ENCODE measurements around the gene TREML2.

TREML2 gene

DNA sequence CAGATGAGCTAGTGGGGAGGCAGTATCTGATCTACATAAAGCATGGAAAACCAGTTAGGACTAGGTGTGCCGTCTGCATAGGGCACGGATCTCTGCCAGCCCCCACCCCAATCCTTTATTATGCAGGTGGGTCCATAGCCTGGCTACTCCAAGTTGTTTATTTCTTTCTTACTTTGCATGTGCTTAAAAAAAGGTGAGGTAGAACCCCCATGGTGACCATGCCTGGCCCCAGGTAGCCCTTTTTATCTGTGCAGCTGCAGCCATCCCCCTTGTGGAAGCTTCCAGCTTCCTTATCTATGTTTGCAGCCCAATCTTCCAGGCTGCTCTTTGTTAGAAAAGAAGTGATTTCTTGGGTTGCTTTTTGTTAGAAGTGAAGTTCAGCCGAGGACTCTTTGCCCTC, 29.0 kb downstream of the TREML2 start:
- no peaks in the 10 kb centered on the region for H3K4me1 ChIP-seq (ENCODE audit: control insufficient read depth, insufficient read depth, low read length)
- H3K27ac ChIP-seq (ENCODE audit: extremely low read depth, low read depth, low read length) = no peak overlapping the region
- H3K9me3 ChIP-seq (ENCODE audit: control insufficient read depth, insufficient read depth, low read depth, low read length) = no peaks in the 10 kb centered on the region
- POLR2A ChIA-PET = no interaction called here
- H3K36me3 ChIP-seq (ENCODE audit: control insufficient read depth in 2 of 2, insufficient read depth in 1 of 2, low read length in 2 of 2) = no peaks in the 10 kb centered on the region
- TF ChIP-seq ZNF701 (tag by site-specific recombination; IDR thresholded peaks at IDR 0.05) (no peak), SCRT1 (tag by site-specific recombination; IDR thresholded peaks at IDR 0.05; ENCODE audit: borderline replicate concordance) (no peak), YY1 (tag by site-specific recombination; IDR thresholded peaks at IDR 0.05) (no peak), MEIS1 (CRISPR knock-in tag; IDR thresholded peaks at IDR 0.05; ENCODE audit: borderline replicate concordance) (no peak), HOXC10 (CRISPR knock-in tag; IDR thresholded peaks at IDR 0.05) (no peak), ZNF585B (tag by site-specific recombination; IDR thresholded peaks at IDR 0.05) (no peak), RBAK (tag by site-specific recombination; IDR thresholded peaks at IDR 0.05) (no peak), ZNF830 (tag by site-specific recombination; IDR thresholded peaks at IDR 0.05; ENCODE audit: low read depth) (no peak), TRIM28 (IDR thresholded peaks at IDR 0.05; ENCODE audit: borderline replicate concordance, low read length) (no peak), ZNF571 (tag by site-specific recombination; IDR thresholded peaks at IDR 0.05) (no peak), ZNF266 (tag by site-specific recombination; IDR thresholded peaks at IDR 0.05; ENCODE audit: low read depth) (no peak)
- CTCF ChIA-PET = no interaction called here
- no peak overlapping the region for H3K4me3 ChIP-seq (ENCODE audit: low read depth, low read length)

DNA sequence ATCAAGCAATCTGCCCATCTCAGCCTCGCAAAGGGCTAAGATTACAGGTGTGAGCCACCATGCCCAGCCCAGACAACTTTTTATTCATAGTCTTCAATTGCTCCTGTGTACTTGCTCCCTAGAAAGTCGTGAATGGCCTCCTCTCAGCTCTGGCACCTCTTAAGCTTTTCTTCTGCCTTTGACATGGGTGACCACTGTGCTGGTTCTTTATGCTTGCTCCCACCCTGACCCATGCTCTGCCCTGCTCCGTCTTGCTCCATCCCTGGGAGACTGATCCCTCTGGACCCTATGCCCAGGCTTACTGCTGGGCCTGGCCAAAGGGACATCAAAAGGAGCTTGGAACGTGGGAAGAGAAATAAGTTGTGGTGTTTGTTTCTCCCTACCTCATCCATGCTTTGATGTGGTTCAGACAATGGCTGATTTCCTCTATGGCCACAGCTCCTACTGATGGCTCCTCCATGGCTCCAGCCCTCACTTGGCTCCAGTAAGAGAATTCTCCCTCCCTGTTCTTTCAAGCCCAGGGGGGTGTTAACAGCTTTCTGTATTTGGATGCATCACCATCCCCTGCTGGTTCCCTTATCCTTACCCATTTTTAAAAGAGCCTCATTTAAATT, 30.3 kb downstream of the TREML2 start:
- ChIA-PET POLR2A (no interaction called here), CTCF (interaction anchor here (0.6 to 1.4 kb wide), 6 partner anchors 11 to 1820 kb away, joined by 3 to 5 read pairs (median 4); no protein-coding TSS in a partner anchor)
- Histone ChIP-seq H3K4me1 (ENCODE audit: control insufficient read depth, insufficient read depth, low read length) (no peaks in the 10 kb centered on the region), H3K4me3 (ENCODE audit: low read depth, low read length) (no peak overlapping the region), H3K27ac (ENCODE audit: extremely low read depth, low read depth, low read length) (no peak overlapping the region), H3K9me3 (ENCODE audit: control insufficient read depth, insufficient read depth, low read depth, low read length) (no peaks in the 10 kb centered on the region), H3K36me3 (ENCODE audit: control insufficient read depth in 2 of 2, insufficient read depth in 1 of 2, low read length in 2 of 2) (no peaks in the 10 kb centered on the region)
- TF ChIP-seq ZNF112 (tag by site-specific recombination; IDR thresholded peaks at IDR 0.05) (no peak), ZNF707 (tag by site-specific recombination; IDR thresholded peaks at IDR 0.05) (no peak)

DNA sequence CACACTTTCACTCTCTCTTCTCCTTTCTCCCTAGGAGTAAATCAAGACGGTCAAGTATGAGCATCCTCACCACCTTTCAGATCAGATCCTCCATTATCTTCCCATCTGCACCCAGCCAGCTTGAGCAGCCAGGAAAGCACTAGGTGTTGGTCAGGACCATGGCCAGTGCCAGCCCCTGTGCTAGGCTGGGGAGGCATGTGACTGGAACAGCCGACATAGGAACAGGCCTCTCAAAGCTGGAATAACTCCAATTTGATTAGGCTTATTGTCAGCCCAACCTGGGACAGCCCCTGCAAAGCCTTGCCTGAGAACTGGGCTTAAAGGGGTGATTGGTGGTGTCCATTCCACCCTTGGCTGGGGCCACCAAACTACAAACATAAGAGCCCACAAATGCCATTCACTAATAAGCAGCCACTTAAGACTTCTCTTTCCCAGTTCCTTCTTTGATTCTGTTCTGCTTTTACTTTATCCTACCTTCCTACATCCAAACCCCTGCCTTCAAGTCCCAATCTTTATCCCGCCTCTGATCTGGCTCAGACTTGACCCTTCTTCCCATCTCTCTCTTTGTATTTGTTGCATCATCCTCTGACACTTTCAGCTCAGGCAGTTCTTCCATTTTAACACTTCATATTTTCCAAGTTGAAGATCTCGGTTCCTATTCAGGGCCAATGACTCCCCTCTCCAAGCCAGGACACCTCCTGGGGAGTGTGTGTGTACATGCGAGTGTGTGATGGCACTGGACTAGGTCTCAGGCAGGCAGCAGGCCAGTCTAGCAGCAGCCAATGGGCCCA, 33.6 kb downstream of the TREML2 start:
- Histone ChIP-seq H3K27ac (ENCODE audit: extremely low read depth, low read depth, low read length) (no peak overlapping the region), H3K4me1 (ENCODE audit: control insufficient read depth, insufficient read depth, low read length) (no peaks in the 10 kb centered on the region), H3K4me3 (ENCODE audit: low read depth, low read length) (no peak overlapping the region), H3K9me3 (ENCODE audit: control insufficient read depth, insufficient read depth, low read depth, low read length) (no peaks in the 10 kb centered on the region), H3K36me3 (ENCODE audit: control insufficient read depth in 2 of 2, insufficient read depth in 1 of 2, low read length in 2 of 2) (no peaks in the 10 kb centered on the region)
- ChIA-PET CTCF (interaction anchor here (0.6 to 2.2 kb wide), 5 partner anchors 9 to 201 kb away, joined by 3 to 12 read pairs (median 3); no protein-coding TSS in a partner anchor), POLR2A (no interaction called here)
- TF ChIP-seq PRDM1 (tag by site-specific recombination; IDR thresholded peaks at IDR 0.05) = no peak
- peak; percentile 85 for TF ChIP-seq ZNF341 (tag by site-specific recombination; IDR thresholded peaks at IDR 0.05; ENCODE audit: low read depth)
- TF ChIP-seq, protein P1, sequence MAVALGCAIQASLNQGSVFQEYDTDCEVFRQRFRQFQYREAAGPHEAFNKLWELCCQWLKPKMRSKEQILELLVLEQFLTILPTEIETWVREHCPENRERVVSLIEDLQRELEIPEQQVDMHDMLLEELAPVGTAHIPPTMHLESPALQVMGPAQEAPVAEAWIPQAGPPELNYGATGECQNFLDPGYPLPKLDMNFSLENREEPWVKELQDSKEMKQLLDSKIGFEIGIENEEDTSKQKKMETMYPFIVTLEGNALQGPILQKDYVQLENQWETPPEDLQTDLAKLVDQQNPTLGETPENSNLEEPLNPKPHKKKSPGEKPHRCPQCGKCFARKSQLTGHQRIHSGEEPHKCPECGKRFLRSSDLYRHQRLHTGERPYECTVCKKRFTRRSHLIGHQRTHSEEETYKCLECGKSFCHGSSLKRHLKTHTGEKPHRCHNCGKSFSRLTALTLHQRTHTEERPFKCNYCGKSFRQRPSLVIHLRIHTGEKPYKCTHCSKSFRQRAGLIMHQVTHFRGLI (tag by site-specific recombination; IDR thresholded peaks at IDR 0.05) = peak; percentile 68; the same call in 1 of the 2 replicates
- no peak for TF ChIP-seq GLI4 (tag by site-specific recombination; IDR thresholded peaks at IDR 0.05)
- TF ChIP-seq GLI2 (tag by site-specific recombination; IDR thresholded peaks at IDR 0.05; ENCODE audit: borderline replicate concordance, low read depth) = no peak
- TF ChIP-seq ZNF561 (tag by site-specific recombination; IDR thresholded peaks at IDR 0.05; ENCODE audit: borderline replicate concordance) = no peak
- TF ChIP-seq, protein P2, sequence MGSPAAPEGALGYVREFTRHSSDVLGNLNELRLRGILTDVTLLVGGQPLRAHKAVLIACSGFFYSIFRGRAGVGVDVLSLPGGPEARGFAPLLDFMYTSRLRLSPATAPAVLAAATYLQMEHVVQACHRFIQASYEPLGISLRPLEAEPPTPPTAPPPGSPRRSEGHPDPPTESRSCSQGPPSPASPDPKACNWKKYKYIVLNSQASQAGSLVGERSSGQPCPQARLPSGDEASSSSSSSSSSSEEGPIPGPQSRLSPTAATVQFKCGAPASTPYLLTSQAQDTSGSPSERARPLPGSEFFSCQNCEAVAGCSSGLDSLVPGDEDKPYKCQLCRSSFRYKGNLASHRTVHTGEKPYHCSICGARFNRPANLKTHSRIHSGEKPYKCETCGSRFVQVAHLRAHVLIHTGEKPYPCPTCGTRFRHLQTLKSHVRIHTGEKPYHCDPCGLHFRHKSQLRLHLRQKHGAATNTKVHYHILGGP (tag by site-specific recombination; IDR thresholded peaks at IDR 0.05) = no peak
- TF ChIP-seq ZFHX2 (tag by site-specific recombination; conservative IDR thresholded peaks at IDR 0.05) = no peak
- TF ChIP-seq, protein P3, sequence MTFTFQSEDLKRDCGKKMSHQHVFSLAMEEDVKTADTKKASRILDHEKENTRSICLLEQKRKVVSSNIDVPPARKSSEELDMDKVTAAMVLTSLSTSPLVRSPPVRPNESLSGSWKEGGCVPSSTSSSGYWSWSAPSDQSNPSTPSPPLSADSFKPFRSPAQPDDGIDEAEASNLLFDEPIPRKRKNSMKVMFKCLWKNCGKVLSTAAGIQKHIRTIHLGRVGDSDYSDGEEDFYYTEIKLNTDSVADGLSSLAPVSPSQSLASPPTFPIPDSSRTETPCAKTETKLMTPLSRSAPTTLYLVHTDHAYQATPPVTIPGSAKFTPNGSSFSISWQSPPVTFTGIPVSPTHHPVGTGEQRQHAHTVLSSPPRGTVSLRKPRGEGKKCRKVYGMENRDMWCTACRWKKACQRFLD (tag by site-specific recombination; IDR thresholded peaks at IDR 0.05) = no peak
- no peak for TF ChIP-seq SP3 (tag by site-specific recombination; IDR thresholded peaks at IDR 0.05)
- TF ChIP-seq, protein P4, sequence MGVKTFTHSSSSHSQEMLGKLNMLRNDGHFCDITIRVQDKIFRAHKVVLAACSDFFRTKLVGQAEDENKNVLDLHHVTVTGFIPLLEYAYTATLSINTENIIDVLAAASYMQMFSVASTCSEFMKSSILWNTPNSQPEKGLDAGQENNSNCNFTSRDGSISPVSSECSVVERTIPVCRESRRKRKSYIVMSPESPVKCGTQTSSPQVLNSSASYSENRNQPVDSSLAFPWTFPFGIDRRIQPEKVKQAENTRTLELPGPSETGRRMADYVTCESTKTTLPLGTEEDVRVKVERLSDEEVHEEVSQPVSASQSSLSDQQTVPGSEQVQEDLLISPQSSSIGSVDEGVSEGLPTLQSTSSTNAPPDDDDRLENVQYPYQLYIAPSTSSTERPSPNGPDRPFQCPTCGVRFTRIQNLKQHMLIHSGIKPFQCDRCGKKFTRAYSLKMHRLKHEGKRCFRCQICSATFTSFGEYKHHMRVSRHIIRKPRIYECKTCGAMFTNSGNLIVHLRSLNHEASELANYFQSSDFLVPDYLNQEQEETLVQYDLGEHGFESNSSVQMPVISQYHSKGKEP (tag by site-specific recombination; IDR thresholded peaks at IDR 0.05) = no peak
- no peak for TF ChIP-seq ZNF549 (tag by site-specific recombination; IDR thresholded peaks at IDR 0.05)
